DOHH2 (cell line): ENCODE results near the gene C17orf107.

ENCODE experiments used
- H3F3A ChIP-seq: fragments of 200-600 bp; sonication (generic), shearing (Covaris generic); 2 replicates; pipeline ENCODE4 v1.6.0; 2016; ENCODE audit warnings: antibody characterized with exemption, mild to moderate bottlenecking; ENCODE audit not compliant: control insufficient read depth, insufficient read depth
- H3K27ac ChIP-seq: fragments of 200-600 bp; sonication (generic); 2 replicates; pipeline ENCODE4 v1.5.1; 2014; ENCODE audit warnings: low read depth, mild to moderate bottlenecking, low read length, moderate library complexity
- H3K27me3 ChIP-seq: fragments of 200-600 bp; sonication (generic); 2 replicates; pipeline ENCODE4 v1.6.1; 2014; ENCODE audit warnings: mild to moderate bottlenecking, low read length, mixed read lengths; ENCODE audit not compliant: control insufficient read depth
- H3K36me3 ChIP-seq: fragments of 200-600 bp; sonication (generic); 2 replicates; pipeline ENCODE4 v1.6.1; 2014; ENCODE audit warnings: mild to moderate bottlenecking, low read length, moderate library complexity, mixed read lengths; ENCODE audit not compliant: control insufficient read depth
- H3K4me1 ChIP-seq: fragments of 200-600 bp; sonication (generic); 2 replicates; pipeline ENCODE4 v1.6.1; 2014; ENCODE audit warnings: mild to moderate bottlenecking, low read length, mixed read lengths; ENCODE audit not compliant: control insufficient read depth
- H3K4me2 ChIP-seq: fragments of 200-600 bp; sonication (generic); 2 replicates; pipeline ENCODE4 v1.6.0; 2014; ENCODE audit warnings: mild to moderate bottlenecking, low read length, moderate library complexity
- H3K4me3 ChIP-seq: fragments of 200-600 bp; sonication (generic); 2 replicates; pipeline ENCODE4 v1.5.1; 2014; ENCODE audit warnings: mild to moderate bottlenecking, low read length, mixed read lengths
- H3K79me2 ChIP-seq: fragments of 200-600 bp; sonication (generic); 2 replicates; pipeline ENCODE4 v1.6.1; 2014; ENCODE audit warnings: mild to moderate bottlenecking, low read length, mixed read lengths; ENCODE audit not compliant: control insufficient read depth
- H3K9me2 ChIP-seq: fragments of 200-600 bp; sonication (generic); replicated peaks from 2 replicates; pipeline ENCODE4 v1.6.1; 2014; ENCODE audit warnings: mild to moderate bottlenecking, low read length, mixed read lengths; ENCODE audit not compliant: control insufficient read depth
- H3K9me3 ChIP-seq: fragments of 200-600 bp; sonication (generic); 2 replicates; pipeline ENCODE4 v1.6.1; 2014; ENCODE audit warnings: antibody characterized with exemption, low read length, mixed read lengths; ENCODE audit not compliant: control insufficient read depth, insufficient read depth
- H4K20me1 ChIP-seq: fragments of 200-600 bp; sonication (generic); 2 replicates; pipeline ENCODE4 v1.6.0; 2014; ENCODE audit warnings: low read depth, mild to moderate bottlenecking, antibody characterized with exemption, low read length, moderate library complexity; ENCODE audit not compliant: control insufficient read depth, insufficient read depth
- EZH2phosphoT487 ChIP-seq: fragments of 200-600 bp; sonication (generic); IDR thresholded peaks from 2 replicates; pipeline ENCODE4 v1.6.1; 2017; ENCODE audit warnings: borderline replicate concordance, mild to moderate bottlenecking, antibody characterized with exemption, low read length, moderate library complexity, mixed read lengths
- TF ChIP-seq, protein P1 (sequence below): fragments of 200-600 bp; sonication (generic); IDR thresholded peaks from one replicate; pipeline ENCODE4 v1.5.1; 2014; ENCODE audit warnings: antibody characterized with exemption, mild to moderate bottlenecking, low read depth, low read length; ENCODE audit not compliant: poor library complexity, severe bottlenecking

C17orf107 gene

GRCh38 chr17:4947010-4947410 is 47.7 kb downstream of the C17orf107 start:
- peaks cover 13% of the 10 kb centered on the region; the same call in 1 of the 2 replicates for H4K20me1 ChIP-seq
- H3K27ac ChIP-seq = peak overlapping the region; percentile 99
- no peaks in the 10 kb centered on the region for H3K9me3 ChIP-seq
- no peaks in the 10 kb centered on the region for H3K27me3 ChIP-seq
- no peaks in the 10 kb centered on the region for H3K9me2 ChIP-seq
- peaks cover 59% of the 10 kb centered on the region for H3F3A ChIP-seq
- TF ChIP-seq EZH2phosphoT487 = no peak
- TF ChIP-seq, protein P1, sequence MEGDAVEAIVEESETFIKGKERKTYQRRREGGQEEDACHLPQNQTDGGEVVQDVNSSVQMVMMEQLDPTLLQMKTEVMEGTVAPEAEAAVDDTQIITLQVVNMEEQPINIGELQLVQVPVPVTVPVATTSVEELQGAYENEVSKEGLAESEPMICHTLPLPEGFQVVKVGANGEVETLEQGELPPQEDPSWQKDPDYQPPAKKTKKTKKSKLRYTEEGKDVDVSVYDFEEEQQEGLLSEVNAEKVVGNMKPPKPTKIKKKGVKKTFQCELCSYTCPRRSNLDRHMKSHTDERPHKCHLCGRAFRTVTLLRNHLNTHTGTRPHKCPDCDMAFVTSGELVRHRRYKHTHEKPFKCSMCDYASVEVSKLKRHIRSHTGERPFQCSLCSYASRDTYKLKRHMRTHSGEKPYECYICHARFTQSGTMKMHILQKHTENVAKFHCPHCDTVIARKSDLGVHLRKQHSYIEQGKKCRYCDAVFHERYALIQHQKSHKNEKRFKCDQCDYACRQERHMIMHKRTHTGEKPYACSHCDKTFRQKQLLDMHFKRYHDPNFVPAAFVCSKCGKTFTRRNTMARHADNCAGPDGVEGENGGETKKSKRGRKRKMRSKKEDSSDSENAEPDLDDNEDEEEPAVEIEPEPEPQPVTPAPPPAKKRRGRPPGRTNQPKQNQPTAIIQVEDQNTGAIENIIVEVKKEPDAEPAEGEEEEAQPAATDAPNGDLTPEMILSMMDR = no peak
- H3K4me2 ChIP-seq = peak overlapping the region; percentile 94
- H3K4me1 ChIP-seq = peaks cover 71% of the 10 kb centered on the region
- peaks cover 64% of the 10 kb centered on the region for H3K36me3 ChIP-seq
- H3K79me2 ChIP-seq = peaks cover 74% of the 10 kb centered on the region
- peak overlapping the region; percentile 93 for H3K4me3 ChIP-seq

GRCh38 chr17:4947411-4948165 is 48.3 kb downstream of the C17orf107 start:
- peaks cover 58% of the 10 kb centered on the region for H3K36me3 ChIP-seq
- peaks cover 53% of the 10 kb centered on the region for H3F3A ChIP-seq
- H3K9me2 ChIP-seq = no peaks in the 10 kb centered on the region
- H3K27ac ChIP-seq = peak overlapping the region; percentile 99
- TF ChIP-seq, protein P1 = no peak
- no peak for TF ChIP-seq EZH2phosphoT487
- peaks cover 13% of the 10 kb centered on the region; the same call in 1 of the 2 replicates for H4K20me1 ChIP-seq
- H3K4me2 ChIP-seq = peak overlapping the region; percentile 94
- H3K9me3 ChIP-seq = no peaks in the 10 kb centered on the region
- H3K4me1 ChIP-seq = peaks cover 65% of the 10 kb centered on the region
- H3K4me3 ChIP-seq = peak overlapping the region; percentile 93
- H3K27me3 ChIP-seq = no peaks in the 10 kb centered on the region
- peaks cover 68% of the 10 kb centered on the region for H3K79me2 ChIP-seq

DNA sequence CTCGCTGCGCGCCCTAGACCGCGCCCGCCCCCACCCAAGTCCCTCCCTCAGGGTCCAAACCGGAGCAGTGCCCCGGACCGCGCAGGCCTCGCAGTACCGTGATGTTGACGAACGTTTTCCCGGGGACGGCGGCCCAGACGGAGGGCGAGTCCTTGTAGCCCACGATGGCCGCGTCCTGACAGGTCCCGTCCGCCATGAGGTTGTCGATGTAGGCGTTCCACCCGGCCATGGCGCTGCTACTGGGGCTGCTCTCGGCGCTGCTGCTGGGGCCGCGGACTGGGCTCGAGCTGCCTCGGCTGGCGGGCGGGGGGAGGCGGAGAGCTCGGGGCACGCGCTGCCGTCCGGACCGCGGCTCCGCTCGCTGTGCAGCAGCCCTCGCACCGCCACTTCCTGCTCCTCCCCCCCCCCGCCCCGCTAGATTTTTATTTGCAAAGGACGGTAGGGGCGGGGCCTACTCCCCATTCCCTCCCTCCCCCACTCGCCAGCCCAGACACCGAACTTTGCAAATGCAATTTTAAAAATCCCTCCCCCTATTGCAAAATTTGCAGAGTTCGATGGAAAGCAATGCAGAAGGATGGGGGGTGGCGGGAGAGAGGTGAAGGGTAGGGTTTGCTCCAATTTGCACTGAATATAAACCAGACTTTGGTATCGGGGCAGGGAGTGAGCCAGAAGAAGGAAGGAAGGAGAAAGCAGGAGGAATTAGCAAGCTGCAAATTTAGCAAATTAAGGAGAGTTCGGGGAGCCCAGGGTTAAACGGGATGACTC is 49.0 kb downstream of the C17orf107 start, which contains the start of gene PFN1:
Gene PFN1, minus strand, starts transcription at position 365 of the 765 bp plus-strand sequence. Its CDS starts 136 bp downstream, at position 229.
- peaks cover 13% of the 10 kb centered on the region; the same call in 1 of the 2 replicates for H4K20me1 ChIP-seq
- no peaks in the 10 kb centered on the region for H3K9me2 ChIP-seq
- peak within 1 kb of the TSS; percentile 99 for H3K27ac ChIP-seq
- H3F3A ChIP-seq = peaks cover 48% of the 10 kb centered on the region
- peak within 1 kb of the TSS; percentile 94 for H3K4me2 ChIP-seq
- peaks cover 60% of the 10 kb centered on the region for H3K79me2 ChIP-seq
- H3K4me1 ChIP-seq = peaks cover 57% of the 10 kb centered on the region
- TF ChIP-seq, protein P1 = no peak
- TF ChIP-seq EZH2phosphoT487 = no peak
- no peaks in the 10 kb centered on the region for H3K27me3 ChIP-seq
- peaks cover 50% of the 10 kb centered on the region for H3K36me3 ChIP-seq
- H3K9me3 ChIP-seq = no peaks in the 10 kb centered on the region
- peak within 1 kb of the TSS; percentile 93 for H3K4me3 ChIP-seq
